Karpas-422 (cell line): ENCODE results near the gene MTHFD1L. TPM values are rescaled to one million over a fixed set of nuclear protein-coding genes. Genes with fewer than 3 reads are reported as not detected.

ENCODE experiments used
- DNase-seq: peaks from one replicate; pipeline ENCODE4 v3.0.0-alpha.2; 2015
- H2AFZ ChIP-seq: fragments of 200-600 bp; sonication (generic); 2 replicates; pipeline ENCODE4 v1.6.1; 2014; ENCODE audit warnings: antibody characterized with exemption, low read length, mixed read lengths
- H3K27ac ChIP-seq: fragments of 200-600 bp; sonication (generic); 2 replicates; pipeline ENCODE4 v1.5.1; 2014; ENCODE audit warnings: mild to moderate bottlenecking, low read length, moderate library complexity
- H3K27me3 ChIP-seq: fragments of 200-600 bp; sonication (generic); 2 replicates; pipeline ENCODE4 v1.6.1; 2014; ENCODE audit warnings: low read length, mixed read lengths
- H3K36me3 ChIP-seq: fragments of 200-600 bp; sonication (generic); 2 replicates; pipeline ENCODE4 v1.6.1; 2014; ENCODE audit warnings: low read length, mixed read lengths; ENCODE audit not compliant: insufficient read depth
- H3K4me1 ChIP-seq: fragments of 200-600 bp; sonication (generic); 2 replicates; pipeline ENCODE4 v1.6.1; 2014; ENCODE audit warnings: mild to moderate bottlenecking, low read length, mixed read lengths
- H3K4me2 ChIP-seq: fragments of 200-600 bp; sonication (generic); 2 replicates; pipeline ENCODE4 v1.6.1; 2014; ENCODE audit warnings: low read length, low read depth, mild to moderate bottlenecking; ENCODE audit not compliant: poor library complexity, severe bottlenecking
- H3K4me3 ChIP-seq: fragments of 200-600 bp; sonication (generic); 2 replicates; pipeline ENCODE4 v1.5.1; 2014; ENCODE audit warnings: mild to moderate bottlenecking, antibody characterized with exemption, low read length, mixed read lengths
- H3K79me2 ChIP-seq: fragments of 200-600 bp; sonication (generic); 2 replicates; pipeline ENCODE4 v1.6.1; 2014; ENCODE audit warnings: mild to moderate bottlenecking, low read length, mixed read lengths
- H3K9ac ChIP-seq: fragments of 200-600 bp; sonication (generic); 2 replicates; pipeline ENCODE4 v1.6.0; 2014; ENCODE audit warnings: low read length
- H3K9me2 ChIP-seq: fragments of 200-600 bp; sonication (generic), shearing (Covaris generic); replicated peaks from 2 replicates; pipeline ENCODE4 v1.6.0; 2014; ENCODE audit warnings: mild to moderate bottlenecking, low read length, moderate library complexity; ENCODE audit not compliant: insufficient read depth
- H3K9me3 ChIP-seq: fragments of 300-700, 200-600 bp; sonication (generic); 2 replicates; pipeline ENCODE4 v1.6.1; 2014; ENCODE audit warnings: low read length, mixed read lengths
- H4K20me1 ChIP-seq: fragments of 200-600 bp; sonication (generic); 2 replicates; pipeline ENCODE4 v1.6.1; 2014; ENCODE audit warnings: mild to moderate bottlenecking, antibody characterized with exemption, low read length, low read depth; ENCODE audit not compliant: insufficient read depth
- total RNA-seq: library from RNA; depleted of rRNA; stranded (reverse); fragments of >200 nt; shearing (Covaris generic); gene quantifications from 2 replicates; pipeline ENCODE4 v1.2.3, GENCODE V29; 2014; ENCODE audit warnings: low replicate concordance

Gene MTHFD1L
- total RNA-seq, 1 experiment from 2014 or later, result 60.7 TPM

GRCh38 chr6:150978624-150979023 lies 113.1 kb downstream of the MTHFD1L start:
- Histone ChIP-seq H3K79me2 (peaks cover 8% of the 10 kb centered on the region), H3K27me3 (no peaks in the 10 kb centered on the region), H3K9ac (no peak overlapping the region), H3K4me3 (no peak overlapping the region), H4K20me1 (no peaks in the 10 kb centered on the region), H2AFZ (no peak overlapping the region), H3K27ac (peak overlapping the region; percentile 83), H3K4me2 (no peak overlapping the region), H3K9me2 (no peaks in the 10 kb centered on the region), H3K9me3 (no peaks in the 10 kb centered on the region), H3K36me3 (peaks cover 21% of the 10 kb centered on the region; the same call in 1 of the 2 replicates), H3K4me1 (peaks cover 42% of the 10 kb centered on the region)
- no peak for DNase-seq

DNA sequence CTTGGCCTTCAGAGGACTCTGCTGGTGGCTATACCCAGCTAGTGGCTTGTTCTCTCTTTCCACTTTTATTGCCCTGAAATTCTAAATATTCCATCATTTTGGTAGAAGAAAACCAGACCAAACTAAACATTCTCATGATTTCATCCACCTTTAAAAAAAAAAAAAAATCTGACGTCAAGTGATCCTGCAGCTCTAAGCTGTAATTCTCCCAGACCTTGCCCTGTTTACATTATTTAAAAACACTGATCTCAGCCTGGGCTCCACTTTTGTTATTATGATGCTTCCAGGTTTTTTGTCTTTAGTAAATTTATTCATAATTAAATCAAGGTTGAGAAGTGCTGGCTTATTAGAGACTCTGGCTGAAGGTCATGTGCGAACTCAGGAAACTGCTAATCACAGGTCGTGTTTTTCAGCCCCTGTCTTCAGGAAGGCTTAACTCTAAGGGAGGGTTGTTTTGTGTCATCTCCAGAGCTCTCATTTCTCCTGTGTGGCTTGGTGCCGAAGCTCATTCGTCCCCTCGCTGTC lies 114.4 kb downstream of the MTHFD1L start:
- no peak overlapping the region for H3K4me2 ChIP-seq
- no peaks in the 10 kb centered on the region for H3K9me3 ChIP-seq
- no peaks in the 10 kb centered on the region for H3K9me2 ChIP-seq
- no peak overlapping the region for H3K9ac ChIP-seq
- H4K20me1 ChIP-seq, result no peaks in the 10 kb centered on the region
- no peaks in the 10 kb centered on the region for H3K27me3 ChIP-seq
- peaks cover 22% of the 10 kb centered on the region; the same call in 1 of the 2 replicates for H3K36me3 ChIP-seq
- H2AFZ ChIP-seq, result no peak overlapping the region
- no peak for DNase-seq
- peaks cover 8% of the 10 kb centered on the region for H3K79me2 ChIP-seq
- peak overlapping the region; percentile 83 for H3K27ac ChIP-seq
- no peak overlapping the region for H3K4me3 ChIP-seq
- peaks cover 42% of the 10 kb centered on the region for H3K4me1 ChIP-seq

DNA sequence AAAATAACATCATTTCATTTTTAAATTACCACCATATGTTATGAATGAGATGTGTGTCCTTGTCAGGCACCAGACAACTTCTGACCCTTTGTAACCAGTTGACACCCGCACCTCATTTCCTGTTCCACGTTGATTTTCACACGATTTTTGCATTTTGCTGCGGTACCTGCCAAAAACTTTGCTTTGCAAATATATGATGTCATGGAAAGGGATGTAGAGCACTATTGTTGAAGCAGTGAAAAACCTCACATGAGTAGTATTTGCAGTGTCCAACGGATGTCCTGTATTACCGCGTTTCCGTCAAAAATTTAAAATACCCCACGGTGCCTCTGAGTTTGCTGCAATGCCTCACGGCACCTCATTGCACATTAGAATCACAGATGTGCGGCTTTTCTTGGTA lies 115.6 kb downstream of the MTHFD1L start:
- Histone ChIP-seq H3K36me3 (peaks cover 26% of the 10 kb centered on the region; the same call in 1 of the 2 replicates), H4K20me1 (no peaks in the 10 kb centered on the region), H3K9me3 (no peaks in the 10 kb centered on the region), H3K9ac (no peak overlapping the region), H3K4me1 (peaks cover 42% of the 10 kb centered on the region), H3K9me2 (no peaks in the 10 kb centered on the region), H3K4me2 (peak overlapping the region; percentile 46), H3K27ac (peak overlapping the region; percentile 83), H3K79me2 (peaks cover 8% of the 10 kb centered on the region), H3K27me3 (no peaks in the 10 kb centered on the region), H2AFZ (no peak overlapping the region), H3K4me3 (no peak overlapping the region)
- peak; percentile 85 for DNase-seq

- Histone ChIP-seq H3K27me3 (no peaks in the 10 kb centered on the region), H3K9ac (no peak overlapping the region), H3K9me3 (no peaks in the 10 kb centered on the region), H3K4me2 (peak overlapping the region; percentile 46), H3K79me2 (peaks cover 8% of the 10 kb centered on the region), H3K36me3 (peaks cover 26% of the 10 kb centered on the region; the same call in 1 of the 2 replicates), H4K20me1 (no peaks in the 10 kb centered on the region), H2AFZ (no peak overlapping the region), H3K9me2 (no peaks in the 10 kb centered on the region), H3K4me3 (no peak overlapping the region), H3K4me1 (peaks cover 40% of the 10 kb centered on the region), H3K27ac (peak overlapping the region; percentile 83)
- no peak for DNase-seq
These were observed 116.2 kb downstream of the MTHFD1L start for GRCh38 chr6:150981669-150982068.

DNA sequence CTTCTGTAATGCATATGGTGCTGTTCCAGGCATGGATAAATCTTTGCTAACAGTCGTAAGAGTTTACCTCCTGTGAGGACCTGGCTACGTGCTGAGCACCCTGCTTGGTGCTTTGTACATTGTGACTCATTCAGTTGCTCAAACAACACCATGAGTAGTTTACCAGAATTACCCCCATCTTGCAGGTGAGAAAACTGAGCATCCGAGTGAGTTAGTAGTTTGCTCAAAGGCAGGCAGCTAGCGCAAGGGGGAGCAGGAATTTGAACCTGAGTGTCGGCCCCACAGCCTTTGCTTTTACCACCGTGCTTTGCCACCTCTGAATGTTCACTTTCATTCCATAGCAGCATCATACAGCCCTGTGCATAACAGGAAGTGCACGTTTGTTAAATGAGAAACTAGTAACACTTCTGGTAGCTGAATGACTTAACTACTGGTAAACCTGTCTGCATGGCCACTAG lies 121.9 kb downstream of the MTHFD1L start:
- no peak overlapping the region for H3K9ac ChIP-seq
- no peaks in the 10 kb centered on the region for H3K9me3 ChIP-seq
- peaks cover 25% of the 10 kb centered on the region; the same call in 1 of the 2 replicates for H3K36me3 ChIP-seq
- no peak overlapping the region for H3K27ac ChIP-seq
- H3K79me2 ChIP-seq, result peaks cover 20% of the 10 kb centered on the region
- no peaks in the 10 kb centered on the region for H3K4me1 ChIP-seq
- DNase-seq, result no peak
- H4K20me1 ChIP-seq, result no peaks in the 10 kb centered on the region
- H3K27me3 ChIP-seq, result no peaks in the 10 kb centered on the region
- no peak overlapping the region for H3K4me2 ChIP-seq
- no peak overlapping the region for H2AFZ ChIP-seq
- H3K4me3 ChIP-seq, result no peak overlapping the region
- no peaks in the 10 kb centered on the region for H3K9me2 ChIP-seq

DNA sequence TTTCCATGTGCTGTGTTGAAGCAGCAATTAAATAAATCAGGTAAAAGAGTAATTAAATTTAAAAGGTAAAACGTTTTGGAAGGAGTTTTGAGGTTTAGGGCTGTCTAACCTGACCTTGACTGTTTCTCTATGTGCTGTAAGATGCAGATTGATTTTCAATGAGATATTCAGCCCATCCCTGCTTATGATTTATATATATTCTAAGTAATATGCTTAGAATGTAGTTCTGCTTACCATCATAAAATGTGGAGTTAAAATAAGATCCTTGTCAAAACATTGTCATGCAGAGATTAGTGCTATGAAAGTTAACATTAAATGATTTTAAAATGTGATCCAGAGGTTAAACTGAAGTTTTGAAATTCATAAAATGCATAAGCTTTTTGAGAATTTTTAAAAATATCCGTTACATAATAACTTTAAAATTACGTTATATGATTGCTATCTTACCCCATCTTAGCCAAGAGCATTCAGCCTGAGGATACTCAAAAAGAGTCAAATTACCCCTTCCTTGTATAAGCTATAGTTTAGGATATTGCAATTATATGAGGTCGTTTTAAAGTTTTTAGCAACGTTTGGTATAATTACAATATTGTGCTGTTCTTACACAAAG lies 122.5 kb downstream of the MTHFD1L start:
- no peak overlapping the region for H2AFZ ChIP-seq
- no peaks in the 10 kb centered on the region for H4K20me1 ChIP-seq
- no peak overlapping the region for H3K9ac ChIP-seq
- peaks cover 24% of the 10 kb centered on the region; the same call in 1 of the 2 replicates for H3K36me3 ChIP-seq
- no peaks in the 10 kb centered on the region for H3K9me2 ChIP-seq
- H3K4me2 ChIP-seq, result no peak overlapping the region
- H3K27ac ChIP-seq, result no peak overlapping the region
- no peaks in the 10 kb centered on the region for H3K9me3 ChIP-seq
- no peak overlapping the region for H3K4me3 ChIP-seq
- H3K79me2 ChIP-seq, result peaks cover 19% of the 10 kb centered on the region
- H3K27me3 ChIP-seq, result no peaks in the 10 kb centered on the region
- no peak for DNase-seq
- no peaks in the 10 kb centered on the region for H3K4me1 ChIP-seq

DNA sequence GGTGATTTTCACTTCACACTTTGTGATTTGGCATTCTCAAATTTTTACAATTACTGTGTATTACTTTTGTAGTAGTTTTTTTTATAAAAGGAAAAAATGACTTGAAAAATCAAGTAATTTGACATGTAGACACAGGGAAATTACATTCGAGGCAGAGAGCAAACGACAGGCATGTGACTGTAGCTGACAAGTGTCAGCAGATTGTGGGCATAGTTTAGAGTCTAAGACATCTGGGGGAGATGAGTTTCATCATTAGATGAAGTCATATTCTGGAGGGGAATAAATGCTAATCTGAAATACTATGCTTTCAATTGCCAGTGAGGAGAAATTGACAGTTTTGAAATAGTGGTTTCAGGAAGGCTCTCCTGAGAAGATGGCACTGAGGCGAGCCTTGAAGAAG lies 126.0 kb downstream of the MTHFD1L start:
- Histone ChIP-seq H3K9me2 (no peaks in the 10 kb centered on the region), H3K9me3 (no peaks in the 10 kb centered on the region), H3K36me3 (peaks cover 25% of the 10 kb centered on the region), H3K4me3 (no peak overlapping the region), H4K20me1 (no peaks in the 10 kb centered on the region), H3K4me2 (no peak overlapping the region), H3K9ac (no peak overlapping the region), H3K27me3 (no peaks in the 10 kb centered on the region), H3K27ac (no peak overlapping the region), H3K79me2 (peaks cover 14% of the 10 kb centered on the region), H3K4me1 (no peaks in the 10 kb centered on the region), H2AFZ (no peak overlapping the region)
- no peak for DNase-seq

DNA sequence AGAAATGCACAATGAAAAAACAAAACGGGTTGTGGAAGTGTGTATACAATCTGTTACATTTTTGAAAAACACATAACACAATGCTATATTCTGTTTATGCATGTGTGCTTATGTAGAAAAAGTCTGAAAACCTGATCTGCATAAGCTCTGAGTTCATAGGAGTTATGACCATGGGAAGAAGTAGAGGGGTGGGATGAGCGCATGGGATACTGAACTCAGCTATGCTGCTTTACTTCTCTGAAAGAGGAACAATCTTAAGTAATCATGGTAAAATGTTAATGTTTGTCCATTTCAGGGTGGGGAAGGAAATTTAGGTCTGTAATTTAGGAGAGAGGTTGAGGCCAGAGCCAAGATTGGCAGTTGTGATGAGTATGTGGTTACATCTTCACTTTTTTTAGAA lies 126.8 kb downstream of the MTHFD1L start:
- H3K4me1 ChIP-seq, result no peaks in the 10 kb centered on the region
- no peaks in the 10 kb centered on the region for H4K20me1 ChIP-seq
- no peaks in the 10 kb centered on the region for H3K9me3 ChIP-seq
- no peak overlapping the region for H2AFZ ChIP-seq
- peaks cover 25% of the 10 kb centered on the region for H3K36me3 ChIP-seq
- H3K9ac ChIP-seq, result no peak overlapping the region
- no peak overlapping the region for H3K27ac ChIP-seq
- DNase-seq, result no peak
- no peaks in the 10 kb centered on the region for H3K9me2 ChIP-seq
- no peak overlapping the region for H3K4me2 ChIP-seq
- peaks cover 16% of the 10 kb centered on the region for H3K79me2 ChIP-seq
- H3K4me3 ChIP-seq, result no peak overlapping the region
- H3K27me3 ChIP-seq, result no peaks in the 10 kb centered on the region
